HG02759 (cell line): ENCODE measurements around the gene NWD2.

ENCODE experiments used
- ATAC-seq: cut with Tn5 transposase; IDR thresholded peaks from one replicate; pipeline ENCODE4 v1.9.1; 2021; ENCODE audit warnings: mild to moderate bottlenecking, moderate library complexity; ENCODE audit not compliant: unreplicated experiment

The NWD2 gene

DNA sequence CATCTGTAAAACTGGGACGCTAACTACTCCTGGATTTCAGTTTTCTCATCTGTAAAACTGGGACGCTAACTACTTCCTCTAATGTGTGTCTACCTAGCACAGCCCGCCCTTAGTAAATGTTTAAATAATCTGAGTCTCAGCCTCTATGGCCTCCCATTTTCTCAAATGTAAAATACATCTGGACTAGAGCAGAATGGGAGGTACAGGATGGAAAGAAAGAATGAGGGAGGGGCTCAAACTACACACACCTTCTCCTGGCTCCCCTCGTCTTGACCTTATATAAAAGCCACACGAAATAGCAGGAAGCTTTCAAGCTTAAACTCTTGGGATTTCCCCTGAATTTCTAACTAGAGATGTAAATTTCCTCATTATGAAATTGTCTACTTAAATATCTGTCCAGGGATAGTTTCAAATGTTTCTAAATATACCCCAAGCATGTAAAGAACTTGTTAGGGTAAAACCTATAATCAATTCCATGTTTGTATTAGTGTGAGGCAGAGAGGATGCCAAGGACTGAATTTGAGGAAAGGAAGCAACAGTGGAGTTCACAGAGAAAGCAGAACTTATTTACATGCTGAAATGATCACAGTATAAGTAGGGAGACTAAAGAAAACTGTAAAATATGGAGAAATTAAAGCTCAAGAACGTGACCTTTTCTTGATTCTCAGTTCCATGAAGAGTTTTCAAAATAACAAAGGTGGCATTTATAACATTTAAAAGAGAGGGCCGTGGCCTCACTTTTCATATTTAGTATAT lies 220.0 kb downstream of the NWD2 start:
- no peak for ATAC-seq

- ATAC-seq = no peak
These were observed 220.8 kb downstream of the NWD2 start for GRCh38 chr4:37465296-37465695.

- no peak for ATAC-seq
These were observed 221.3 kb downstream of the NWD2 start for GRCh38 chr4:37465845-37466244.

GRCh38 chr4:37467223-37467622 lies 222.7 kb downstream of the NWD2 start:
- ATAC-seq = no peak

DNA sequence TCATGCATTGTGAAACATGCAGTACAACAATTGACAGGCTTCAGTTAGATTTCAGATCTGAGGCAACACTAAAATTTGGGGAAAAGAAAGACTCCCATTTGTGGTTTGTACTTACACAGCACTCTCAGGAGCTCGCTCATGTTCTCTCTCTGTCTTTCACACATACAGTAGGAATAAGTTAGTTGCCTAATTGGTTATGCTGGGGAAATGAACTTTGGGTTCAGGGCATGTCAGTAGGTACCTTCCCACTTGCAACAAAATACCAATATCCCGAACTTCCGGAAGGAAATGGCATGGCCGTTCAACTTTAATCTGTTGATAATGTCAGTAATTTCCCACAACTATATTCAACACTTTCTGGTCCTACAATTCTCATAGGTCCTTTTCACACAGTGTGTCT lies 223.3 kb downstream of the NWD2 start:
- ATAC-seq = no peak

GRCh38 chr4:37469286-37469685 lies 224.7 kb downstream of the NWD2 start:
- ATAC-seq = no peak

- ATAC-seq = no peak
These were observed 225.7 kb downstream of the NWD2 start for GRCh38 chr4:37470245-37470644.

DNA sequence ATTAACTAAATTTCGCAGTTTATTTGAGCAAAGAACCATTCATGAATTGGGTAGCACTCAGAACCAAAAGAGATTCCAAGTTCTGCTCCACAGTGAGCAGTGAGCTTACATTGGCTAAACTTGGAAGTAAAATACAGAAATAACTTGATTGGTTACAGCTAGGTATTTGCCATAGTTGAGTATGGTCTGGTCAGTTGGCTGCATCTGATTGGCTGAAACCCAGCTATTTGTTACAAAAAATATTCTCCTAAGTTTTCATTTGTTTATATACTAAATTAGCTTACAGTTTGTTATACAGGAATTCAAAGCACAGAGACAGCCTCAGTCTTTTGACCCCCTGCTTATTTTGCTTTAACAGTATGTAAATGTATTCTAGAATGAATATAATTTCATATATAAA lies 226.6 kb downstream of the NWD2 start:
- ATAC-seq = no peak

- no peak for ATAC-seq
These were observed 227.4 kb downstream of the NWD2 start for GRCh38 chr4:37471971-37472370.

DNA sequence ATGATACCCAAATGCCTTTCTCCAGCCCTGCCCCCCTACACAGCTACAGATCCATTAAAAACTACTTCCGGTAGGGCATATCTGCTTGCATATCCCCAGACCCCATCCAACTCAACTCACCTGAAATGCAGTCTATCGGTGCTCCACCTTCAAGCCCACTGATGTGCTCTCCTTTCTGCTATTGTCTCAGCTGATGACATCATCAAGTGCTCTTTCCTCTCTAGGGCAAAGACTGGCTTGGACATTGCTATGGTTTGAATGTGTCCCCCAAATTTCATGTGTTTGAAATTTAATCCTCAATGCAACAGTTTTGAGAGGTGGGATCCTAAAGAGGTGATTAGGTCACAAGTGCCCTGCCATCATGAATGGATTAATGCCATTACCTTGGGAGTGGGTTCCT lies 229.3 kb downstream of the NWD2 start:
- ATAC-seq = no peak

DNA sequence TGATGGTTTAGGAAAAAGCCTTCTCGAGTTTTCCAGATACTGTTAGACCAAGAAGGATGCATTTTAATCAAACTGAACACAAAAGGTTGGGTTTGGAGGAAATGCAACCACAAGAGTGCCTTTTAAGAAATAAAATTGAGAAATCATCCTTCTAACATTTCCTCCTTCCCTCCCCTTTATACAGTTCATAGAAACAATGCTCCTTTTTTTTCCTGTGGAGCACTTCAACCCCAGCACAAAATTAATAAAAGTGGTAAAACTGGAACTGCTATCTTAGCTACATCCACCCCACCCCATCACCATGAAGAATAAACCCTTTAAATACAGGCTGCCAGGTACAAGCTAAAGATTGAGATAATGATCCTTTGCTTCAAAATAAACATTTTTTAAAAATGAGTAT lies 230.5 kb downstream of the NWD2 start:
- no peak for ATAC-seq

GRCh38 chr4:37475776-37476175 lies 231.2 kb downstream of the NWD2 start:
- no peak for ATAC-seq

DNA sequence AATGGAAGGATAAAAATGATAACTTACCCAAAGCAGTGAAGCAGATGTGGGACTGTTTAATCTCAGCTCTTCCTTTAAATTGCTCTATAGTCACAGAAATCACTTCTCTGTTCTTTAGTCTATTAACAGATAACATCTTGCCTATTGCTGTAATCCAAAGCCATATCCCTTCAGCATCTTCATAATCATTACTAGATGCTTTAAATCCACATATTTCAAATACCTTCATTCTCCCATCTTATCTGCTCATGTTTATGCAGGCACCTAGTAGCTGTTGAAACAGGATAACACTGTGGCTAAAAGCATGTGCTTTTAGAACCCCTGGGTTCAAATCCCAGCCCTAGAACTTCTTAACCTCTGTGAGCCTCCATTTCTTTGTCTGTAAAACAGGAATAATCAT lies 231.7 kb downstream of the NWD2 start:
- no peak for ATAC-seq

GRCh38 chr4:37476691-37477090 lies 232.1 kb downstream of the NWD2 start:
- no peak for ATAC-seq

GRCh38 chr4:37477126-37477525 lies 232.6 kb downstream of the NWD2 start:
- ATAC-seq = no peak

DNA sequence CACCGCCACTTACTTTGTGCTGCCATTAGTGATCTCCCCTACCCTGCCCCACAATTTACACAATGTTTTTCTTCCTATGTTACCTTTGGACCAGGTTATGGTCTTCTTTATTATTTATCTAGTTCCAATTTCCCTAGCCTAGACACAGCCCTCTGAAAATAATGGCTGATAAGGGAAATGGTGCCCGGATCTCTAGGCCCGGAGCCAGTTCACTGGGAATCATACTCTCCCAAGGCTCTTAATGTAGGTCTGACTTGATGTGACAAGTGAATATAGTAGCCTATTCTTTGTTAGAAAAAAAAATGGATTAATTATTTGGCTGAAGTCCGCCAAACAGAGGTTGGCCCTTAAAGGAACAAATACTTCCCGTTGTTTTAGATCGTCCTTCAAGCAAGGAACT lies 233.6 kb downstream of the NWD2 start:
- ATAC-seq = no peak

DNA sequence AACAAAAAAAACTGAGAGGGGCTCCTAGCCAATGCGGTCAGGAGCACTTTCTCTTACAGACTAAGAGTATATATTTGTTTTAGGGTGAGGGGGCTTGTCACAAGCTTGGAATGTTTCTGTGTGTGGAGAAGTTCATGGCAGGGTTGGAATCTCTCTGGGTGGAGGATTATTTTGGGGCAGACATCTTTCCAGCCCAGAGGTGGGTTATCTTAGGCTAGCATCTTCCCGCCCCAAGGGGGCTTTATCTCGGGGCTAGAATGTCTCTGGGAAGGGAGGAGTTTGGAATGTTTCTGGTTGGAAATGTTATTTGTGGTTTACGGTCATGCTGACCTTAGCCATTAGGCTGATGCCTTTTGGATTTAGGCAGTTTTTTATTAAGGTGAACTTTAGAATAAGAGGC lies 236.0 kb downstream of the NWD2 start:
- no peak for ATAC-seq

GRCh38 chr4:37481547-37482122 lies 237.1 kb downstream of the NWD2 start:
- no peak for ATAC-seq

DNA sequence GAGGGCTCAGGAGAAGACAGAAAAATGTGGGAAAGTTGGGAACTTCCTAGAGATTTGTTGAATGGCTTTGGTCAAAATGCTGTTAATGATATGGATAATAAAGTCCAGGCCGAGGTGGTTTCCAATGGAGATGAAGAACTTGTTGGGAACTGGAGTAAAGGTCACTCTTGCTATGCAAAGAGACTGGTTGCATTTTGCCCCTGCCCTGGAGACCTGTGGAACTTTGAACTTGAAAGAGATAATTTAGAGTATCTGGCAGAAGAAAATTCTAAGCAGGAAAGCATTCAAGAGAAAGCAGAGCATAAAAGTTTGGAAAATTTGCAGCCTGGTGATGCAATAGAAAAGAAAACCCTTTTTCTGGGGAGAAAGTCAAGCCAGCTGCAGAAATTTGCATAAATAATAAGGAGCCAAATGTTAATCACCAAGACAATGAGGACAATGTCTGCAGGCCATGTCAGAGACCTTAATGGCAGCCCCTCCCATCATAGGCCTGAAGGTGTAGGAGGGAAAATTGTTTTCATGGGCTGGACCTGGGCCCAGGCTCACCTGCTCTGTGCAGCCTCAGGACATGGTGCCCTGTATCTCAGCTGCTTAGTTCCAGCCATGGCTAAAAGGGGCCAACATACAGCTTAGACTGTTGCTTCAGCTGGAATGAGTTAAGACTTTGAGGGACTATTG lies 237.8 kb downstream of the NWD2 start:
- no peak for ATAC-seq

GRCh38 chr4:37483610-37484009 lies 239.1 kb downstream of the NWD2 start:
- ATAC-seq = no peak

DNA sequence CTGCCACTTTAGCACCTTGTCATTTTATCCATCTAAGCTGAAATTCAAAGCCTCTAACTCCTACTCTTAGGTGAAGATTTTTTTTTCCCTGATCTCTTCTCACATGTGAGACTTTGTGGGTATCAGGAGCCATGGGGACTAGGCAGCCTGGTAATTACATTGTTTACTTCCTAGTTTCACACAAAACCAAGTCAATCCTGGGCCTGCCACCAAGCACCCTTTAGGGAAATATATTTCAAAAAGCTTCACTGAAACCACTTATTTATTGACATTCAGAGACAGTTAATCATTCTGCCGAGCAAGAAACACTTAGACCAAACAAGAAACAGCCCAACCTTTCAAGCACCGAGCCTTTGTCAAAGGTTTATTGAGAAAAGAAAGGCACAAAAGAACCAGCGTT lies 241.6 kb downstream of the NWD2 start:
- no peak for ATAC-seq

DNA sequence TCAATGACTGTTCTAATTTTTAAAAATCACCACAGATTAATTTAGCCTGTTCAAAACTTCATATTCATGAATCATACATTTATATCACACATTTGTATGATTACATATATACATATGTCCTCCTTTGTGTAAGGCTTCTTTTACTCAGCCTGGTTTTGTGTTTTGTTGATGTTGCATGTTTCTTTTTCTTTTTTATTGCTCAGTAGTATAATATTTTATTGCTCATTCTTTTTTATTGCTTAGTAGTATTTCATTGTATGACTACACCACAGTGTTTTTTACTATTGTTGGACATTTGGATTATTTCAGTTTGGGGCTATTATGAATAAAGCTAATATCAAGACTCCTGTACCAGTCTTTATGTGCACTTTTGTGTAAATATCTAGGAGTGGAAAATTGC lies 243.1 kb downstream of the NWD2 start:
- no peak for ATAC-seq
